ENCODE data around the gene TFCP2.
A peak's percentile ranks its signal among the peaks of the same experiment; 100 is the strongest.
"Not testable (repeated sequence)": the region's sequence is repeated elsewhere in the genome, so short reads cannot be mapped to it uniquely, and the experiment has no call there.

TFCP2 gene

DNA sequence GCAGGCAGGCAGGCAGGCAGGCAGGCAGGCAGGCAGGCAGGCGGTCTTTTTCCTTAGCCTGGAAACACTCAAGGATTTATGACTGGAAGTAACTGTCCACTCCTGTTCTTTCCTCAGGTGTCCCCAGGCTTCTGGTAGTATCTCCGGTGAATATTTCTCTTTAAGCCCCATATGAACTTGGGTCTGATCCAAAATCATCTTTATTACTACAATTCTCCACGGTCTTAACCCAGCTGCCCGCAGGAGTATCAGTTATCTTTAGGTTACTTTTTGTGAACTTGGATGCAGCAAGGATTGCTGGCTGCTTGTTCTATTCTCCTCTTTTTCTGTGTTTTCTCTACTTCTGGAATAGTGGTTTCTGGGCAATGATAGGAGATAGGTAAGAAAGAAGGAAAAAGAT lies 92.8 kb downstream of the TFCP2 start:
- no peak for DNase-seq

- not testable (repeated sequence) for DNase-seq
Measured at GRCh38 chr12:51078866-51079265, 94.1 kb downstream of the TFCP2 start.

GRCh38 chr12:51078346-51078745 lies 94.6 kb downstream of the TFCP2 start:
- DNase-seq: not testable (repeated sequence)

DNA sequence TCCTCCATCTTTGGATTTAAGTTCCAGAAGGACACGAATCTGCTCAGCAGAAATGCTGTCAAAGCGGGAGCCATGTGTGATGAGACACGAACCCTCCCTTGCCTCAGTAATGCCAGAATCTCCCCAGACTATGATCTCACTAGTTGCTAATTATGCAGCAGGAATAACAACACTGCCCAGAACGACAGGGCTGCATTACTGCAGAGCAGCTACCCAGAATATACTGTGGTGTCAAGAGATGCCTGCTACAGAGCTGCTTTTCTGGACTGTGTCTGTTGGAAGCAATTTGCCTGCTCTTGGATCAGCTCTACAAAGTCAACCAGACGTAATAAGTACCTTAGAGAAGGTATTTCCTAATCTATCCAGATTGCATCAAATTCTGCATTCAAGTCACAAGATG lies 95.0 kb downstream of the TFCP2 start:
- no peak for DNase-seq

- DNase-seq: no peak
Measured at GRCh38 chr12:51076236-51076930, 96.6 kb downstream of the TFCP2 start.

- no peak for DNase-seq
Measured at GRCh38 chr12:51075390-51075789, 97.5 kb downstream of the TFCP2 start.

GRCh38 chr12:51071663-51072062 lies 101.3 kb downstream of the TFCP2 start:
- DNase-seq: no peak

- DNase-seq: peak; percentile 25
Measured at GRCh38 chr12:51070004-51070403, 102.9 kb downstream of the TFCP2 start.

DNA sequence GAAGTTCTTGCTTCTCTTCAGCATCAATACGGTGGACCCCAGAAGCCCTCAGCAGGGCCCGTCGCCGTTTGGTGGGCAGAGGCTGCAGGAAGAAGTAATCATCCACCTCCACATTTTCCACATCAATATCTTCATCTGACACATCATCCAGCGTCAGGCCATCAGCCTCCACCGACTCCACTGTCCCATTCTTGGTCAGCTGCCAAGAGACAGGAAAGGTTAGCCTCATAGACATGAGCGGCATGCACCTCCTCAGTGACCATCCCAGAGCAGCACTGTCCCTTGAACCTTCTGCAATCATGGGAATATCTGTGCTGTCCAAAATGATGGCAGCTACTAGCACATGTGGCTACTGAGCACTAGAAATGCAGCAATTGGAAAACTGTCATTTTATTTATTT lies 105.2 kb downstream of the TFCP2 start:
- no peak for DNase-seq

DNA sequence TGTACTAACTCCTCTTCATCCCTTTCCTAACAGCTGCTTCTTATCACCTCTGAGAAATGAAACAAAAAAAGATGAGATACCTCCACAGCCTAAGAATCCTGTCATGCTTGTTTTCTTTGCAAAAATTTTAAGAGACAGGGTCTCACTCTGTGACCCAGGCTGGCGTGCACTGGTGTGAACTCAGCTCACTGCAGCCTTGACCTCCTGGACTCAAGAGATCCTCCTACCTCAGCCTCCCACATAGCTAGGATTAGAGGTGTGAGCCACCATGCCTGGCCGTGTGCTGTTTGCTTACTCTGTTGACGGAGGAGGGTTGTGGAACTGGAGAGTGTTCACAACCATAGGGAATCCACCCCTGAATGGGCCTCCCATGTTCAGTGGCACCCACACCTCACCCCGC lies 105.7 kb downstream of the TFCP2 start:
- DNase-seq: no peak

DNA sequence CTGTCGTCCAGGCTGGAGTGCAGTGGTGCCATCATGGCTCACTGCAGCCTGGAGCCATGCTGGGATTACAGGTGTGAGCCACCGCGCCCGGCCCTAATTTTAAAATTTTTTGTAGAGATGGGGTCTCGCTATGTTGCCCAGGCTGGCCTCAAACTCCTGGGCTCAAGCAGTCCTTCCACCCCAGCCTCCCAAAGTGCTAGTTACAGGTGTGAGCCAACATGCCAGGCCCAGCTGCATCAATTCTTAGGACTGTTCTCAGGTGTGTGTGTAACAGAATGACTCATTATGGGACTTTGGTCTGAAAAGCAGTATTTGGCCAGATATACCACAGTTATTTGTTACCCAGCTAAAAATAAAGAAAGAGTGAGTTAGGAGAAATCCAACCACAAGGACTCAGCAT lies 107.4 kb downstream of the TFCP2 start:
- DNase-seq: no peak

- DNase-seq: no peak
Measured at GRCh38 chr12:51062631-51063397, 110.1 kb downstream of the TFCP2 start.

GRCh38 chr12:51059086-51059485 lies 113.8 kb downstream of the TFCP2 start:
- DNase-seq: no peak

DNA sequence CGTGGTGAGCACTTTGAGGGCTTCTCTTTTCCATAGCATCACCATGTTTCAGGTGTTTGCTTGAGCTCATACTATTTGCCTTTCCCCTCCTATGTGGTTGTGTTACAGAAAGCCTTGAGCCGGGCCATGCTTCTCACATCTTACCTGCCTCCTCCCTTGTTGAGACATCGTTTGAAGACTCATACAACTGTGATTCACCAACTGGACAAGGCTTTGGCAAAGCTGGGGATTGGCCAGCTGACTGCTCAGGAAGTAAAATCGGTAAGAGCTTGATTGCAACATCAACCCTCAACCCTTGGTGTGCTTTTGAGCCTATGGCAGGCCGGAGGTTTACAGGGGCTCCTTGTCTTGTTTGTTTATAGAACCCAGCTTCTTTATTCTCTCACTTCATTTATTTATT lies 116.7 kb downstream of the TFCP2 start:
- no peak for DNase-seq

GRCh38 chr12:51055060-51055459 lies 117.9 kb downstream of the TFCP2 start:
- no peak for DNase-seq

GRCh38 chr12:51051787-51052186 lies 121.1 kb downstream of the TFCP2 start:
- no peak for DNase-seq

- DNase-seq: no peak
Measured at GRCh38 chr12:51049525-51049924, 123.4 kb downstream of the TFCP2 start.

DNA sequence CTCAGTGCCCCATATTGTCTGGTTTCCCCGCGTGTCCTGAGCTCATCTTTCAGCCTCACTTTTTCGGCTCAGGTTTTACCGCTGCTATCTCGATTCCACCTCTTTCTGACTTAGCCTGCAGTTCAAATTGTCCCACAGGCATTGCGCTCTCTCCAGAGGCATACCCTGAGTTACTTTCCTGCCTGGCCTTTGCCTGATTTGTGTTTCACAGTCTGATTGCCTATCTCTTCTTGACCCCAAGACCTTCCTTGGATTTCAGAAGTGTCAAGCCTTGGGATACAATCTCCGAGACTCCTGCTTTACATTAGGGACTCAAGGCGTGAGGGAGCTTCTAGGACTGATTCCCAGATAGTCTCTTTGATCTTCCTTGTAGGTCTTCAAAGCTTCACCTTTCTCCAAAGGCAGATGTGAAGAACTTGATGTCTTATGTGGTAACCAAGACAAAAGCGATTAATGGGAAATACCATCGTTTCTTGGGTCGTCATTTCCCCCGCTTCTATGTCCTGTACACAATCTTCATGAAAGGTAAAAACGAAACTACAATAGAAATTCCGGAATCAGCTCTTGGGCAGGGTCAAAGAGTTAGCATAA lies 124.2 kb downstream of the TFCP2 start:
- no peak for DNase-seq

DNA sequence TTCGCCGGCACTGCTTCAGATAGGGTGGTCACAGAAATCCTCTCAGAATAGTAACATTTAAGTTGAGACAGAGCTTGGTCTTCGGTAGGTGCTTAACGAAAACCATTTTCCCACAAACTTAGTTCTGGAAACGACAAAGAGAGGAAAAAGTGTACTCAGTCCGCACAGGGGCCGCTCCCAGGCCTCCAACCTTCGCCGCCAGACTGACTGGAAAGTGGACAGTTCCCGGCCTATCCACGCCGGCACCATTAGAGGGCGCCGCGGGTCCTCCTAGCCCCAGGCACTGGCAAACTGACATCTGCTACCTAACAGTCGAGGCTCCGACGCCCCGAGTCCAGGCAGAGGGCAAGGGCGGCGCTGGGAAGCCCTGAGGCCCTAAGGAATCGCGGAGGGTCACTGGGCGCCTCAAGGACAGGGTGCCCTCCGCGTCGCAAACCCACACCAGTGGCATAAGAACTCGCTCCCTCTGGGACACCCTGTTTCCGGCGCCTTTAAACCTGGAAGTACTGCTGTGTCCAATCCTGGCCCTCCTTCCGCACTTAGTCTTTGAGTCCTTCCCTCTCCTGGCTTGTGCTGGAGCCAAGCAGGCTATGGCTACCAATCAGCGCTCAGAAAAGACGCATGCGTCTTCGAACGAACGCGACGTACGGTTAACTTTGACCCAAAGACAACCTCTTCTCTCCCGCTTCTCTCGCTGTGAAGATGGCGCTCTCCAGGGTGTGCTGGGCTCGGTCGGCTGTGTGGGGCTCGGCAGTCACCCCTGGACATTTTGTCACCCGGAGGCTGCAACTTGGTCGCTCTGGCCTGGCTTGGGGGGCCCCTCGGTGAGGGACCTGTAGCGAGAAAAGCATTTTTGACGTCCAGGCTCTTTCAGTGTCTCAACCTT lies 125.0 kb downstream of the TFCP2 start, which contains the start of gene LETMD1:
TSS of gene LETMD1 (plus strand) at position 673 of the 886 bp plus-strand sequence. CDS start at position 703, 30 bp downstream.
- peak; percentile 97 for DNase-seq

Data from NCI-H2107 (cell line).